ENCODE data around the gene SPAG16.

Gene SPAG16

GRCh38 chr2:213284105-213285090, at the start of gene SPAG16:
Gene SPAG16, plus strand, starts transcription at chr2:213284464.
- DNase-seq, result no peak

- DNase-seq, result no peak
Observed at GRCh38 chr2:213234641-213235040, 49.6 kb upstream of the SPAG16 start.

GRCh38 chr2:213235741-213236140, 48.5 kb upstream of the SPAG16 start:
- DNase-seq, result no peak

GRCh38 chr2:213237251-213237650, 47.0 kb upstream of the SPAG16 start:
- no peak for DNase-seq

GRCh38 chr2:213237787-213238186, 46.5 kb upstream of the SPAG16 start:
- DNase-seq, result no peak

- no peak for DNase-seq
Observed at GRCh38 chr2:213238753-213239495, 45.3 kb upstream of the SPAG16 start.

- no peak for DNase-seq
Observed at GRCh38 chr2:213241817-213242216, 42.4 kb upstream of the SPAG16 start.

- DNase-seq, result no peak
Observed at GRCh38 chr2:213242653-213243052, 41.6 kb upstream of the SPAG16 start.

- no peak for DNase-seq
Observed at GRCh38 chr2:213243189-213244044, 40.8 kb upstream of the SPAG16 start.

GRCh38 chr2:213246497-213247281, 37.6 kb upstream of the SPAG16 start:
- DNase-seq, result no peak

- no peak for DNase-seq
Observed at GRCh38 chr2:213247566-213247965, 36.7 kb upstream of the SPAG16 start.

- no peak for DNase-seq
Observed at GRCh38 chr2:213248637-213249036, 35.6 kb upstream of the SPAG16 start.

GRCh38 chr2:213249502-213249901, 34.8 kb upstream of the SPAG16 start:
- no peak for DNase-seq

GRCh38 chr2:213251618-213252017, 32.6 kb upstream of the SPAG16 start:
- DNase-seq, result no peak

- DNase-seq, result no peak
Observed at GRCh38 chr2:213252206-213252605, 32.1 kb upstream of the SPAG16 start.

- no peak for DNase-seq
Observed at GRCh38 chr2:213253162-213253561, 31.1 kb upstream of the SPAG16 start.

- DNase-seq, result no peak
Observed at GRCh38 chr2:213259266-213259665, 25.0 kb upstream of the SPAG16 start.

GRCh38 chr2:213261237-213261636, 23.0 kb upstream of the SPAG16 start:
- DNase-seq, result no peak

- no peak for DNase-seq
Observed at GRCh38 chr2:213261715-213262114, 22.5 kb upstream of the SPAG16 start.

- no peak for DNase-seq
Observed at GRCh38 chr2:213265679-213266078, 18.6 kb upstream of the SPAG16 start.

- DNase-seq, result no peak
Observed at GRCh38 chr2:213266421-213266820, 17.8 kb upstream of the SPAG16 start.

GRCh38 chr2:213271947-213272346, 12.3 kb upstream of the SPAG16 start:
- no peak for DNase-seq
